GM10248 (cell line): ENCODE data around the gene KSR1.

ENCODE experiments used
- CTCF ChIA-PET: fragments of 300-600 bp; sonication (Branson Sonifier 250); formaldehyde crosslinking; extraction: SDS; loops from one replicate; lab custom pipeline; 2021; ENCODE audit warnings: antibody characterized with exemption; lab: Yijun Ruan, JAX
- POLR2A ChIA-PET: fragments of 350-650 bp; sonication (Branson Sonifier 250); formaldehyde crosslinking; extraction: SDS; loops from one replicate; lab custom pipeline; 2020; ENCODE audit warnings: antibody characterized with exemption; lab: Yijun Ruan, JAX
- DNase-seq: peaks from one replicate; pipeline ENCODE4 v3.0.0; 2012; ENCODE audit errors: extremely low spot score
- TF ChIP-seq, protein P1 (sequence below): IDR thresholded peaks from 2 replicates; pipeline ENCODE4 v1.5.1; 2012; ENCODE audit warnings: mild to moderate bottlenecking, low read depth; ENCODE audit errors: extremely low read depth, missing control alignments, control extremely low read depth

Gene KSR1

GRCh38 chr17:27526604-27527002, 70.4 kb downstream of the KSR1 start:
- ChIA-PET POLR2A (no interaction called here), CTCF (interaction anchor here (1.3 to 2.1 kb wide), 5 partner anchors 9 to 69 kb away, joined by 3 to 8 read pairs (median 5); no protein-coding TSS in a partner anchor)
- peak; percentile 48 for DNase-seq
- TF ChIP-seq, protein P1, sequence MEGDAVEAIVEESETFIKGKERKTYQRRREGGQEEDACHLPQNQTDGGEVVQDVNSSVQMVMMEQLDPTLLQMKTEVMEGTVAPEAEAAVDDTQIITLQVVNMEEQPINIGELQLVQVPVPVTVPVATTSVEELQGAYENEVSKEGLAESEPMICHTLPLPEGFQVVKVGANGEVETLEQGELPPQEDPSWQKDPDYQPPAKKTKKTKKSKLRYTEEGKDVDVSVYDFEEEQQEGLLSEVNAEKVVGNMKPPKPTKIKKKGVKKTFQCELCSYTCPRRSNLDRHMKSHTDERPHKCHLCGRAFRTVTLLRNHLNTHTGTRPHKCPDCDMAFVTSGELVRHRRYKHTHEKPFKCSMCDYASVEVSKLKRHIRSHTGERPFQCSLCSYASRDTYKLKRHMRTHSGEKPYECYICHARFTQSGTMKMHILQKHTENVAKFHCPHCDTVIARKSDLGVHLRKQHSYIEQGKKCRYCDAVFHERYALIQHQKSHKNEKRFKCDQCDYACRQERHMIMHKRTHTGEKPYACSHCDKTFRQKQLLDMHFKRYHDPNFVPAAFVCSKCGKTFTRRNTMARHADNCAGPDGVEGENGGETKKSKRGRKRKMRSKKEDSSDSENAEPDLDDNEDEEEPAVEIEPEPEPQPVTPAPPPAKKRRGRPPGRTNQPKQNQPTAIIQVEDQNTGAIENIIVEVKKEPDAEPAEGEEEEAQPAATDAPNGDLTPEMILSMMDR: no peak

GRCh38 chr17:27529230-27529796, 73.1 kb downstream of the KSR1 start:
- no peak for DNase-seq
- POLR2A ChIA-PET: no interaction called here
- TF ChIP-seq, protein P1: no peak
- CTCF ChIA-PET: interaction anchor here (1.2 kb wide), 1 partner anchor 11 kb away, joined by 3 read pairs; no protein-coding TSS in a partner anchor

DNA sequence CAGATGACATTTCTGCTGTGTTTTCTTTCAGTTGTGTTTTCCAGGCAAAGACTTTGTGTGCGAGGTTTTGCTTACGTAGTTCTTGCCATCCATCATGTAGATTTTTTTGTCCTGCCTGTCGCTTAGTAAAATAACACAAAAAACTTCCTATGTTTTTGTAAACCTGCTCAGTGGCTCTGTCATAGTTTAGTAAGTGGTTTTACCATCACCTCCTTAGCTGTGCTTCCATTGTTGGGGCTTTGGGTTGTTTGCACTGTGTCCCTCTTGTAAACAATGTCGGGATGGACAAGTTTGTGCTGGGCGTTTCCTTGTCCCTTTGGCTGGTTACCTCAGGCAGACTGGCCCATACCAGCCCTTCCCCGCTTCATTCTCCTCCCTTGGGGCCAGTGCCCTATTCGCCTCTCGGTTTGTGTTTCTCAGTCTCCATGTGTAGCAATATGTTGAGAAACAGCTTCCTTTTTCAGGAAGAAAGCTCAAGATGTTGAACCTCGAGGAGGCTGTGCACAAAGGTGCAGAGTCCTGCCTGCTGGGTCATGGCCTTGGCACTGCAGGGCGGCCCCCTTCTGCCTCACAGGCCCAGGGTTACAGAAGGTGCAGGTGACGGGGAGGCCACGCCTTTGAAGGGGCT, 74.6 kb downstream of the KSR1 start:
- CTCF ChIA-PET: interaction anchor here (0.8 to 2.3 kb wide), 5 partner anchors 10 to 120 kb away, joined by 3 to 5 read pairs (median 3); partner anchors contain the start of gene KSR1

GRCh38 chr17:27531469-27531961, 75.3 kb downstream of the KSR1 start:
- TF ChIP-seq, protein P1: no peak
- DNase-seq: peak; percentile 45
- ChIA-PET POLR2A (interaction anchor here (1.0 kb wide), 1 partner anchor 13 kb away, joined by 4 read pairs; no protein-coding TSS in a partner anchor), CTCF (interaction anchor here (0.8 to 2.3 kb wide), 7 partner anchors 9 to 119 kb away, joined by 3 to 5 read pairs (median 3); partner anchors contain the start of gene KSR1)

More for the DNA sequence above, 74.6 kb downstream of the KSR1 start:
- TF ChIP-seq, protein P1: no peak
- POLR2A ChIA-PET: interaction anchor here (1.0 kb wide), 1 partner anchor 14 kb away, joined by 4 read pairs; no protein-coding TSS in a partner anchor
- DNase-seq: no peak

GRCh38 chr17:27532269-27533263, 76.3 kb downstream of the KSR1 start:
- TF ChIP-seq, protein P1: no peak
- ChIA-PET POLR2A (interaction anchor here (0.7 kb wide), 1 partner anchor 88 kb away, joined by 3 read pairs; no protein-coding TSS in a partner anchor), CTCF (interaction anchor here (1.0 to 3.4 kb wide), 8 partner anchors 10 to 77 kb away, joined by 3 to 24 read pairs (median 4); partner anchors contain the start of gene KSR1)
- no peak for DNase-seq
